HEK293 (cell line): ENCODE results near the gene ARSB.

ENCODE experiments used
- ATF2 ChIP-seq: fragments of 450-650 bp; formaldehyde crosslinking; IDR thresholded peaks from 2 replicates; pipeline ENCODE4 v1.5.1; 2016; ENCODE audit warnings: missing biosample characterization, missing genetic modification characterization, low read depth
- BCL11A ChIP-seq: fragments of 450-650 bp; formaldehyde crosslinking; IDR thresholded peaks from 2 replicates; pipeline ENCODE4 v1.5.1; 2016; ENCODE audit warnings: low read depth, missing biosample characterization, missing genetic modification characterization
- BCL6B ChIP-seq: fragments of 450-650 bp; formaldehyde crosslinking; IDR thresholded peaks from 2 replicates; pipeline ENCODE4 v1.5.1; 2017; ENCODE audit warnings: missing biosample characterization, missing genetic modification characterization
- CTCF ChIP-seq: fragments of 450-650 bp; formaldehyde crosslinking; IDR thresholded peaks from 2 replicates; pipeline ENCODE4 v1.5.1; 2016; ENCODE audit warnings: missing biosample characterization, missing genetic modification characterization
- PATZ1 ChIP-seq: fragments of 450-650 bp; formaldehyde crosslinking; IDR thresholded peaks from 2 replicates; pipeline ENCODE4 v1.5.1; 2016; ENCODE audit warnings: missing biosample characterization, missing genetic modification characterization
- ZBTB20 ChIP-seq: fragments of 450-650 bp; formaldehyde crosslinking; IDR thresholded peaks from 2 replicates; pipeline ENCODE4 v1.5.1; 2016; ENCODE audit warnings: missing biosample characterization, missing genetic modification characterization
- ZBTB21 ChIP-seq: fragments of 450-650 bp; formaldehyde crosslinking; IDR thresholded peaks from 2 replicates; pipeline ENCODE4 v1.5.1; 2017; ENCODE audit warnings: missing biosample characterization, missing genetic modification characterization
- ZNF10 ChIP-seq: fragments of 450-650 bp; formaldehyde crosslinking; IDR thresholded peaks from 2 replicates; pipeline ENCODE4 v1.5.1; 2017; ENCODE audit warnings: missing biosample characterization, missing genetic modification characterization
- ZNF274 ChIP-seq, 2 experiments: fragments of 200-500 bp in 1 of 2; fragments of 450-650 bp in 1 of 2; sonication (Bioruptor generic) in 1 of 2; formaldehyde crosslinking in 1 of 2; IDR thresholded peaks; 2 replicates each; pipeline versions ENCODE4 v1.5.1 to v1.6.1; 2014 to 2016; ENCODE audit warnings: borderline replicate concordance in 1 of 2, inconsistent platforms in 1 of 2, low read length in 1 of 2, missing biosample characterization in 1 of 2, missing genetic modification characterization in 1 of 2
- ZNF391 ChIP-seq: fragments of 450-650 bp; formaldehyde crosslinking; IDR thresholded peaks from 2 replicates; pipeline ENCODE4 v1.5.1; 2016; ENCODE audit warnings: low read depth, missing biosample characterization, missing genetic modification characterization, borderline replicate concordance
- ZNF558 ChIP-seq: fragments of 450-650 bp; formaldehyde crosslinking; IDR thresholded peaks from 2 replicates; pipeline ENCODE4 v1.5.1; 2016; ENCODE audit warnings: missing biosample characterization, missing genetic modification characterization
- ZNF777 ChIP-seq: fragments of 450-650 bp; formaldehyde crosslinking; IDR thresholded peaks from 2 replicates; pipeline ENCODE4 v1.5.1; 2017; ENCODE audit warnings: missing biosample characterization, missing genetic modification characterization, borderline replicate concordance
- ZSCAN4 ChIP-seq: fragments of 450-650 bp; formaldehyde crosslinking; IDR thresholded peaks from 2 replicates; pipeline ENCODE4 v1.5.1; 2017; ENCODE audit warnings: missing biosample characterization, missing genetic modification characterization
- ZSCAN5A ChIP-seq: fragments of 450-650 bp; formaldehyde crosslinking; IDR thresholded peaks from 2 replicates; pipeline ENCODE4 v1.5.1; 2016; ENCODE audit warnings: missing biosample characterization, missing genetic modification characterization

GRCh38 chr5:78833284-78833683, 151.8 kb downstream of the ARSB start:
- TF ChIP-seq CTCF (no peak), ZNF391 (no peak), ZNF558 (tag by site-specific recombination) (no peak), ZSCAN4 (tag by site-specific recombination) (no peak), ATF2 (tag by site-specific recombination) (no peak), BCL6B (tag by site-specific recombination) (no peak), ZNF274 (IDR thresholded peaks at IDR 0.05; ENCODE audit: low read length) (no peak), ZNF274 (tag by site-specific recombination; IDR thresholded peaks at IDR 0.05; ENCODE audit: borderline replicate concordance) (no peak), ZNF10 (no peak), BCL11A (tag by site-specific recombination) (no peak), ZBTB20 (tag by site-specific recombination) (no peak), ZSCAN5A (tag by site-specific recombination) (no peak), ZNF777 (tag by site-specific recombination) (no peak), PATZ1 (no peak), ZBTB21 (no peak)
